Measurements from ENCODE around the gene LIN37. TPM values are rescaled to one million over a fixed set of nuclear protein-coding genes. Genes with fewer than 3 reads are reported as not detected.

Gene LIN37
- total and polyA plus RNA-seq, 9 of the 15 experiments (the other 6 are each of a cell fraction or from before 2014, with no cell fraction given) = 1.2 to 12.5 (median 8.6) TPM

- TF ChIP-seq, protein P1, sequence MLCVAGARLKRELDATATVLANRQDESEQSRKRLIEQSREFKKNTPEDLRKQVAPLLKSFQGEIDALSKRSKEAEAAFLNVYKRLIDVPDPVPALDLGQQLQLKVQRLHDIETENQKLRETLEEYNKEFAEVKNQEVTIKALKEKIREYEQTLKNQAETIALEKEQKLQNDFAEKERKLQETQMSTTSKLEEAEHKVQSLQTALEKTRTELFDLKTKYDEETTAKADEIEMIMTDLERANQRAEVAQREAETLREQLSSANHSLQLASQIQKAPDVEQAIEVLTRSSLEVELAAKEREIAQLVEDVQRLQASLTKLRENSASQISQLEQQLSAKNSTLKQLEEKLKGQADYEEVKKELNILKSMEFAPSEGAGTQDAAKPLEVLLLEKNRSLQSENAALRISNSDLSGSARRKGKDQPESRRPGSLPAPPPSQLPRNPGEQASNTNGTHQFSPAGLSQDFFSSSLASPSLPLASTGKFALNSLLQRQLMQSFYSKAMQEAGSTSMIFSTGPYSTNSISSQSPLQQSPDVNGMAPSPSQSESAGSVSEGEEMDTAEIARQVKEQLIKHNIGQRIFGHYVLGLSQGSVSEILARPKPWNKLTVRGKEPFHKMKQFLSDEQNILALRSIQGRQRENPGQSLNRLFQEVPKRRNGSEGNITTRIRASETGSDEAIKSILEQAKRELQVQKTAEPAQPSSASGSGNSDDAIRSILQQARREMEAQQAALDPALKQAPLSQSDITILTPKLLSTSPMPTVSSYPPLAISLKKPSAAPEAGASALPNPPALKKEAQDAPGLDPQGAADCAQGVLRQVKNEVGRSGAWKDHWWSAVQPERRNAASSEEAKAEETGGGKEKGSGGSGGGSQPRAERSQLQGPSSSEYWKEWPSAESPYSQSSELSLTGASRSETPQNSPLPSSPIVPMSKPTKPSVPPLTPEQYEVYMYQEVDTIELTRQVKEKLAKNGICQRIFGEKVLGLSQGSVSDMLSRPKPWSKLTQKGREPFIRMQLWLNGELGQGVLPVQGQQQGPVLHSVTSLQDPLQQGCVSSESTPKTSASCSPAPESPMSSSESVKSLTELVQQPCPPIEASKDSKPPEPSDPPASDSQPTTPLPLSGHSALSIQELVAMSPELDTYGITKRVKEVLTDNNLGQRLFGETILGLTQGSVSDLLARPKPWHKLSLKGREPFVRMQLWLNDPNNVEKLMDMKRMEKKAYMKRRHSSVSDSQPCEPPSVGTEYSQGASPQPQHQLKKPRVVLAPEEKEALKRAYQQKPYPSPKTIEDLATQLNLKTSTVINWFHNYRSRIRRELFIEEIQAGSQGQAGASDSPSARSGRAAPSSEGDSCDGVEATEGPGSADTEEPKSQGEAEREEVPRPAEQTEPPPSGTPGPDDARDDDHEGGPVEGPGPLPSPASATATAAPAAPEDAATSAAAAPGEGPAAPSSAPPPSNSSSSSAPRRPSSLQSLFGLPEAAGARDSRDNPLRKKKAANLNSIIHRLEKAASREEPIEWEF (CRISPR knock-in tag; IDR thresholded peaks at IDR 0.05) = no peak
- TF ChIP-seq GMEB1 (CRISPR knock-in tag; IDR thresholded peaks at IDR 0.05) (peak; percentile 38; the same call in 1 of the 2 replicates), FOXJ2 (tag; IDR thresholded peaks at IDR 0.05) (0 out of 2 replicates have a peak, but pooled peaks have one; percentile 6), CBX1 (IDR thresholded peaks at IDR 0.05; ENCODE audit: low read depth) (no peak), ELF4 (CRISPR knock-in tag; IDR thresholded peaks at IDR 0.05) (0 out of 2 replicates have a peak, but pooled peaks have one; percentile 57), SAFB (IDR thresholded peaks at IDR 0.05; ENCODE audit: borderline replicate concordance, low read depth, low read length) (no peak), ZSCAN29 (IDR thresholded peaks at IDR 0.05) (no peak), ZFP30 (CRISPR knock-in tag; IDR thresholded peaks at IDR 0.05; ENCODE audit: borderline replicate concordance) (no peak), MEIS2 (IDR thresholded peaks at IDR 0.05; ENCODE audit: partially characterized antibody) (peak; percentile 46), CHD2 (IDR thresholded peaks at IDR 0.05; ENCODE audit: low read depth, low read length) (peak; percentile 98), TARDBP (IDR thresholded peaks at IDR 0.05) (no peak), SRSF9 (IDR thresholded peaks at IDR 0.05; ENCODE audit: borderline replicate concordance, low read depth, low read length) (no peak)
- TF ChIP-seq, protein P2, sequence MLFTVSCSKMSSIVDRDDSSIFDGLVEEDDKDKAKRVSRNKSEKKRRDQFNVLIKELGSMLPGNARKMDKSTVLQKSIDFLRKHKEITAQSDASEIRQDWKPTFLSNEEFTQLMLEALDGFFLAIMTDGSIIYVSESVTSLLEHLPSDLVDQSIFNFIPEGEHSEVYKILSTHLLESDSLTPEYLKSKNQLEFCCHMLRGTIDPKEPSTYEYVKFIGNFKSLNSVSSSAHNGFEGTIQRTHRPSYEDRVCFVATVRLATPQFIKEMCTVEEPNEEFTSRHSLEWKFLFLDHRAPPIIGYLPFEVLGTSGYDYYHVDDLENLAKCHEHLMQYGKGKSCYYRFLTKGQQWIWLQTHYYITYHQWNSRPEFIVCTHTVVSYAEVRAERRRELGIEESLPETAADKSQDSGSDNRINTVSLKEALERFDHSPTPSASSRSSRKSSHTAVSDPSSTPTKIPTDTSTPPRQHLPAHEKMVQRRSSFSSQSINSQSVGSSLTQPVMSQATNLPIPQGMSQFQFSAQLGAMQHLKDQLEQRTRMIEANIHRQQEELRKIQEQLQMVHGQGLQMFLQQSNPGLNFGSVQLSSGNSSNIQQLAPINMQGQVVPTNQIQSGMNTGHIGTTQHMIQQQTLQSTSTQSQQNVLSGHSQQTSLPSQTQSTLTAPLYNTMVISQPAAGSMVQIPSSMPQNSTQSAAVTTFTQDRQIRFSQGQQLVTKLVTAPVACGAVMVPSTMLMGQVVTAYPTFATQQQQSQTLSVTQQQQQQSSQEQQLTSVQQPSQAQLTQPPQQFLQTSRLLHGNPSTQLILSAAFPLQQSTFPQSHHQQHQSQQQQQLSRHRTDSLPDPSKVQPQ (CRISPR knock-in tag; IDR thresholded peaks at IDR 0.05; ENCODE audit: borderline replicate concordance) = no peak
- TF ChIP-seq, protein P3, sequence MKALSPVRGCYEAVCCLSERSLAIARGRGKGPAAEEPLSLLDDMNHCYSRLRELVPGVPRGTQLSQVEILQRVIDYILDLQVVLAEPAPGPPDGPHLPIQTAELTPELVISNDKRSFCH (CRISPR knock-in tag; IDR thresholded peaks at IDR 0.05) = no peak
- TF ChIP-seq, protein P3 (tag; IDR thresholded peaks at IDR 0.05) = 0 out of 2 replicates have a peak, but pooled peaks have one; percentile 31
- TF ChIP-seq, protein P4, sequence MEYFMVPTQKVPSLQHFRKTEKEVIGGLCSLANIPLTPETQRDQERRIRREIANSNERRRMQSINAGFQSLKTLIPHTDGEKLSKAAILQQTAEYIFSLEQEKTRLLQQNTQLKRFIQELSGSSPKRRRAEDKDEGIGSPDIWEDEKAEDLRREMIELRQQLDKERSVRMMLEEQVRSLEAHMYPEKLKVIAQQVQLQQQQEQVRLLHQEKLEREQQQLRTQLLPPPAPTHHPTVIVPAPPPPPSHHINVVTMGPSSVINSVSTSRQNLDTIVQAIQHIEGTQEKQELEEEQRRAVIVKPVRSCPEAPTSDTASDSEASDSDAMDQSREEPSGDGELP (CRISPR knock-in tag; IDR thresholded peaks at IDR 0.05; ENCODE audit: borderline replicate concordance) = peak; percentile 63; the same call in 1 of the 2 replicates
Measured at GRCh38 chr19:35748106-35749020, at the start of gene LIN37 (continued).

Measured in K562 (cell line).